Sigmoid colon (tissue), 7 donors: Measurements from ENCODE around the gene CUX1. TPM values are rescaled to one million over a fixed set of nuclear protein-coding genes. Genes with fewer than 3 reads are reported as not detected.
A peak's percentile ranks its signal among the peaks of the same experiment; 100 is the strongest.

Source experiments
- DNase-seq: peaks from one replicate; pipeline ENCODE4 v3.0.0-alpha.2; 2019
- H3K27ac ChIP-seq, 4 donors: fragments of 200-600 bp; sonication (generic); one replicate each; pipeline ENCODE4 v1.5.1; 2016 to 2019; ENCODE audit warnings: mild to moderate bottlenecking in 1 of 4
- H3K27me3 ChIP-seq, 3 donors: fragments of 200-600 bp; sonication (generic); one replicate each; pipeline ENCODE4 v1.5.1; 2019; ENCODE audit warnings: mild to moderate bottlenecking in 1 of 3
- H3K36me3 ChIP-seq, 4 donors: fragments of 200-600 bp; sonication (generic); one replicate each; pipeline ENCODE4 v1.5.1; 2016 to 2019
- H3K4me1 ChIP-seq, 4 donors: fragments of 200-600 bp; sonication (generic); one replicate each; pipeline ENCODE4 v1.5.1; 2017 to 2019
- H3K4me3 ChIP-seq, 4 donors: fragments of 200-600 bp; sonication (generic); one replicate each; pipeline ENCODE4 v1.5.1; 2017 to 2019; ENCODE audit warnings: mild to moderate bottlenecking in 2 of 4, moderate library complexity in 1 of 4
- H3K9me3 ChIP-seq, 4 donors: fragments of 200-600 bp in 3 of 4; sonication (generic) in 3 of 4; one replicate each; pipeline versions ENCODE4 v1.5.1 to v1.6.1; 2013 to 2019
- CTCF ChIP-seq, 4 experiments: fragments of 450-650 bp in 3 of 4; fragments of 200-600 bp in 1 of 4; IDR thresholded peaks; one replicate each; pipeline ENCODE4 v1.5.1; 2016 to 2019; ENCODE audit warnings: antibody characterized with exemption in 4 of 4, mild to moderate bottlenecking in 3 of 4, moderate library complexity in 2 of 4
- EP300 ChIP-seq, 4 donors: sonication (generic); formaldehyde crosslinking; IDR thresholded peaks; one replicate each; pipeline ENCODE4 v1.6.1; 2017; ENCODE audit warnings: antibody characterized with exemption in 4 of 4
- POLR2A ChIP-seq, 2 donors: fragments of 450-650 bp; IDR thresholded peaks; one replicate each; pipeline ENCODE4 v1.6.1; 2016; ENCODE audit warnings: antibody characterized with exemption in 2 of 2, mild to moderate bottlenecking in 2 of 2, moderate library complexity in 2 of 2
- POLR2AphosphoS5 ChIP-seq, 4 donors: sonication (generic); formaldehyde crosslinking; IDR thresholded peaks; one replicate each; pipeline ENCODE4 v1.6.1; 2017; ENCODE audit warnings: antibody characterized with exemption in 4 of 4
- WGBS, 2 donors: extraction: QIAGEN DNeasy Blood & Tissue Kit; methylation state at CpG; one replicate each; pipeline ENCODE4 v1.1.7; 2013; 5-methylcytosine and 5-hydroxymethylcytosine counted together
- intact Hi-C: fragments of 100-400 bp; cut with DNase I; formaldehyde crosslinking; loops from one replicate; pipeline ENCODE4 v1.15.1; 2023
- polyA plus RNA-seq, 3 donors: library from polyadenylated mRNA; stranded (reverse); fragments of 200-250 nt; gene quantifications; one replicate each; pipeline ENCODE4 v1.2.3, GENCODE V29; 2013
- total RNA-seq, 4 donors: library from RNA; depleted of rRNA; stranded (reverse); fragments of >200 nt; gene quantifications; one replicate each; pipeline ENCODE4 v1.1.0, GENCODE V29; 2016
- donor health status: healthy with polysubstance abuse.
- donor health status: Bipolar disorder and iron deficiency.
- donor health status: healthy.

CUX1 gene
- total and polyA plus RNA-seq, 7 donors = 46.7 to 127 (median 49.9) TPM

GRCh38 chr7:101959829-101960228 is 142.4 kb downstream of the CUX1 start:
- WGBS, 2 donors = 97% methylated on average over 17 of the region's 17 CpGs
- no peak for TF ChIP-seq POLR2A (IDR thresholded peaks at IDR 0.05)
- no peak for TF ChIP-seq POLR2AphosphoS5 (IDR thresholded peaks at IDR 0.05)
- no peaks in the 10 kb centered on the region for H3K27me3 ChIP-seq
- H3K4me1 ChIP-seq = peaks cover 0 to 71% (median 59%) of the 10 kb centered on the region in 4 donors
- no peaks in the 10 kb centered on the region for H3K9me3 ChIP-seq
- H3K36me3 ChIP-seq = no peaks in the 10 kb centered on the region
- intact Hi-C loops = no loop called here
- H3K4me3 ChIP-seq = no peak overlapping the region
- peak overlapping the region in 3 of 4 donors; percentile 51 to 93 (median 71) for H3K27ac ChIP-seq
- no peak for DNase-seq

GRCh38 chr7:101960323-101960722 is 142.9 kb downstream of the CUX1 start:
- 98% methylated on average over 4 of the region's 4 CpGs for WGBS, 2 donors
- Histone ChIP-seq H3K27ac (peak overlapping the region in 3 of 4 donors; percentile 51 to 93 (median 71)), H3K9me3 (no peaks in the 10 kb centered on the region), H3K4me3 (no peak overlapping the region), H3K36me3 (no peaks in the 10 kb centered on the region), H3K4me1 (peaks cover 0 to 66% (median 54%) of the 10 kb centered on the region in 4 donors), H3K27me3 (no peaks in the 10 kb centered on the region)
- DNase-seq = no peak
- TF ChIP-seq POLR2AphosphoS5 (IDR thresholded peaks at IDR 0.05) (no peak), EP300 (IDR thresholded peaks at IDR 0.05) (no peak), CTCF (IDR thresholded peaks at IDR 0.05) (no peak), POLR2A (IDR thresholded peaks at IDR 0.05) (no peak)
- intact Hi-C loops = no loop called here

GRCh38 chr7:101960985-101961708 is 143.7 kb downstream of the CUX1 start:
- 88 to 90% methylated on average over 9 of the region's 9 CpGs for WGBS, 2 donors
- peaks cover 0 to 58% (median 46%) of the 10 kb centered on the region in 4 donors for H3K4me1 ChIP-seq
- no peaks in the 10 kb centered on the region for H3K36me3 ChIP-seq
- intact Hi-C loops = no loop called here
- TF ChIP-seq CTCF (IDR thresholded peaks at IDR 0.05) = no peak
- no peak for TF ChIP-seq EP300 (IDR thresholded peaks at IDR 0.05)
- TF ChIP-seq POLR2AphosphoS5 (IDR thresholded peaks at IDR 0.05) = no peak
- TF ChIP-seq POLR2A (IDR thresholded peaks at IDR 0.05) = no peak
- H3K9me3 ChIP-seq = no peaks in the 10 kb centered on the region
- DNase-seq = no peak
- H3K4me3 ChIP-seq = no peak overlapping the region
- H3K27me3 ChIP-seq = no peaks in the 10 kb centered on the region
- H3K27ac ChIP-seq = peak overlapping the region in 3 of 4 donors; percentile 51 to 93 (median 71)

GRCh38 chr7:101961811-101962210 is 144.4 kb downstream of the CUX1 start:
- Histone ChIP-seq H3K36me3 (no peaks in the 10 kb centered on the region), H3K27me3 (no peaks in the 10 kb centered on the region), H3K4me3 (no peak overlapping the region), H3K4me1 (peaks cover 0 to 53% (median 46%) of the 10 kb centered on the region in 4 donors), H3K27ac (peak overlapping the region in 3 of 4 donors; percentile 51 to 93 (median 71)), H3K9me3 (no peaks in the 10 kb centered on the region)
- intact Hi-C loops = no loop called here
- no peak for DNase-seq
- 81 to 84% methylated on average over 2 of the region's 2 CpGs for WGBS, 2 donors
- TF ChIP-seq POLR2A (IDR thresholded peaks at IDR 0.05) (no peak), EP300 (IDR thresholded peaks at IDR 0.05) (no peak), POLR2AphosphoS5 (IDR thresholded peaks at IDR 0.05) (no peak), CTCF (IDR thresholded peaks at IDR 0.05) (no peak)

GRCh38 chr7:101963693-101964092 is 146.3 kb downstream of the CUX1 start:
- DNase-seq = no peak
- no peak for TF ChIP-seq POLR2A (IDR thresholded peaks at IDR 0.05)
- no peak for TF ChIP-seq POLR2AphosphoS5 (IDR thresholded peaks at IDR 0.05)
- TF ChIP-seq EP300 (IDR thresholded peaks at IDR 0.05) = no peak
- TF ChIP-seq CTCF (IDR thresholded peaks at IDR 0.05) = no peak
- Histone ChIP-seq H3K27me3 (no peaks in the 10 kb centered on the region), H3K4me1 (peaks cover 0 to 36% (median 30%) of the 10 kb centered on the region in 4 donors), H3K9me3 (no peaks in the 10 kb centered on the region), H3K4me3 (no peak overlapping the region), H3K27ac (no peak overlapping the region), H3K36me3 (no peaks in the 10 kb centered on the region)
- WGBS, 2 donors = 98% methylated on average over 9 of the region's 9 CpGs
- intact Hi-C loops = no loop called here
